CD4-positive, CD25-positive, alpha-beta regulatory T cell (primary cell): ENCODE results near the gene TIAM1. TPM values are rescaled to one million over a fixed set of nuclear protein-coding genes. Genes with fewer than 3 reads are reported as not detected.

Experiments
- ATAC-seq, 2 donors: fragments of 150-1000 bp; cut with Tn5 transposase; one replicate each; pipeline ENCODE4 v1.10.0; 2021; ENCODE audit warnings: low read depth in 2 of 2, moderate number of reproducible peaks in 2 of 2, moderate library complexity in 1 of 2
- DNase-seq, 3 donors: peaks; one replicate each; pipeline versions ENCODE4 v3.0.0 to v3.0.0-alpha.2; 2012 to 2022; ENCODE audit warnings: mixed read lengths in 1 of 3
- H3K27ac ChIP-seq: one replicate; pipeline ENCODE4 v1.7.0; 2013; ENCODE audit warnings: mild to moderate bottlenecking, low read length; ENCODE audit not compliant: insufficient read depth, poor library complexity, severe bottlenecking
- H3K27me3 ChIP-seq: one replicate; pipeline ENCODE4 v1.7.0; 2013; ENCODE audit warnings: low read length; ENCODE audit not compliant: control insufficient read depth, insufficient read depth
- H3K36me3 ChIP-seq: one replicate; pipeline ENCODE4 v1.7.0; 2013; ENCODE audit warnings: mild to moderate bottlenecking, low read length, moderate library complexity; ENCODE audit not compliant: control insufficient read depth, insufficient read depth
- H3K4me1 ChIP-seq: 2 replicates; pipeline ENCODE4 v1.7.0; 2013; ENCODE audit warnings: mild to moderate bottlenecking, low read length; ENCODE audit not compliant: insufficient read depth, control insufficient read depth, poor library complexity, severe bottlenecking
- H3K4me3 ChIP-seq: one replicate; pipeline ENCODE4 v1.7.0; 2013; ENCODE audit warnings: low read depth, mild to moderate bottlenecking, low read length, moderate library complexity
- H3K9me3 ChIP-seq, 2 experiments: 1 replicate in 1 of 2; 2 replicates in 1 of 2; pipeline ENCODE4 v1.7.0; 2013; ENCODE audit warnings: low read length in 2 of 2, mild to moderate bottlenecking in 1 of 2, moderate library complexity in 1 of 2; ENCODE audit not compliant: control insufficient read depth in 2 of 2
- H3K27ac Mint-ChIP-seq, 3 donors: one replicate each; pipeline ENCODE4 v1.8.0; 2020 to 2022; ENCODE audit warnings: mild to moderate bottlenecking in 3 of 3, mixed read lengths in 3 of 3, moderate library complexity in 2 of 3
- H3K27me3 Mint-ChIP-seq: one replicate; pipeline ENCODE4 v1.8.0; 2022; ENCODE audit warnings: mild to moderate bottlenecking, mixed read lengths
- H3K36me3 Mint-ChIP-seq: one replicate; pipeline ENCODE4 v1.8.0; 2020; ENCODE audit warnings: mixed read lengths
- H3K4me1 Mint-ChIP-seq, 4 donors: one replicate each; pipeline ENCODE4 v1.8.0; 2020 to 2022; ENCODE audit warnings: mixed read lengths in 4 of 4, mild to moderate bottlenecking in 1 of 4
- H3K4me3 Mint-ChIP-seq, 4 donors: one replicate each; pipeline ENCODE4 v1.8.0; 2020 to 2022; ENCODE audit warnings: mild to moderate bottlenecking in 4 of 4, mixed read lengths in 4 of 4, moderate library complexity in 3 of 4
- H3K9me3 Mint-ChIP-seq, 7 donors: one replicate each; pipeline ENCODE4 v1.8.0; 2020 to 2022; ENCODE audit warnings: mixed read lengths in 7 of 7, mild to moderate bottlenecking in 3 of 7, moderate library complexity in 2 of 7
- polyA plus RNA-seq, 4 donors: library from polyadenylated mRNA; unstranded; fragments of 300-500 nt; fragmentation: Illumina TruSeq; gene quantifications; one replicate each; pipeline ENCODE4 v1.2.3, GENCODE V29; 2021
- total RNA-seq: library from RNA; stranded (reverse); gene quantifications from one replicate; pipeline ENCODE4 v1.2.3, GENCODE V29; 2022

TIAM1 gene
- total and polyA plus RNA-seq, 5 donors from 2014 or later: 31.1 to 142 (median 35.2) TPM

GRCh38 chr21:31133243-31133830 is 210.7 kb downstream of the TIAM1 start:
- peak overlapping the region; percentile 67 for H3K27ac ChIP-seq
- no peaks in the 10 kb centered on the region for H3K9me3 ChIP-seq
- H3K4me1 ChIP-seq: peaks cover 38% of the 10 kb centered on the region
- peak overlapping the region; percentile 76 for H3K4me3 ChIP-seq
- Mint-ChIP-seq H3K27me3 (no peaks in the 10 kb centered on the region), H3K9me3 (no peaks in the 10 kb centered on the region), H3K4me3 (peak overlapping the region; percentile 79 to 89 (median 86)), H3K27ac (peak overlapping the region; percentile 95 to 97 (median 96)), H3K36me3 (peaks cover 65% of the 10 kb centered on the region), H3K4me1 (peaks cover 31 to 76% (median 56%) of the 10 kb centered on the region in 4 donors)
- no peak for DNase-seq
- peaks cover 75% of the 10 kb centered on the region for H3K36me3 ChIP-seq
- H3K27me3 ChIP-seq: no peaks in the 10 kb centered on the region
- ATAC-seq: peak; percentile 11 to 32

GRCh38 chr21:31132574-31133242 is 211.4 kb downstream of the TIAM1 start:
- DNase-seq (peak; percentile 51 to 94 (median 90)), ATAC-seq (peak; percentile 88 to 91)
- Mint-ChIP-seq H3K4me3 (peak overlapping the region; percentile 79 to 89 (median 86)), H3K27ac (peak overlapping the region; percentile 95 to 97 (median 96)), H3K27me3 (no peaks in the 10 kb centered on the region), H3K36me3 (peaks cover 69% of the 10 kb centered on the region), H3K4me1 (peaks cover 31 to 76% (median 57%) of the 10 kb centered on the region in 4 donors), H3K9me3 (no peaks in the 10 kb centered on the region)
- H3K27ac ChIP-seq: peak overlapping the region; percentile 67
- peaks cover 38% of the 10 kb centered on the region for H3K4me1 ChIP-seq
- H3K4me3 ChIP-seq: peak overlapping the region; percentile 76
- no peaks in the 10 kb centered on the region for H3K27me3 ChIP-seq
- H3K36me3 ChIP-seq: peaks cover 76% of the 10 kb centered on the region
- no peaks in the 10 kb centered on the region for H3K9me3 ChIP-seq

GRCh38 chr21:31130821-31131220 is 213.2 kb downstream of the TIAM1 start:
- H3K4me1 ChIP-seq: peaks cover 38% of the 10 kb centered on the region
- peaks cover 31 to 62% (median 51%) of the 10 kb centered on the region in 4 donors for H3K4me1 Mint-ChIP-seq
- H3K9me3 Mint-ChIP-seq: no peaks in the 10 kb centered on the region
- peaks cover 63% of the 10 kb centered on the region for H3K36me3 Mint-ChIP-seq
- no peak overlapping the region for H3K27ac ChIP-seq
- peak overlapping the region; percentile 78 to 96 (median 78) for H3K27ac Mint-ChIP-seq
- DNase-seq: no peak
- no peaks in the 10 kb centered on the region for H3K27me3 ChIP-seq
- H3K27me3 Mint-ChIP-seq: no peaks in the 10 kb centered on the region
- no peak overlapping the region for H3K4me3 ChIP-seq
- H3K9me3 ChIP-seq: no peaks in the 10 kb centered on the region
- peak overlapping the region in 2 of 4 donors; percentile 32 to 40 for H3K4me3 Mint-ChIP-seq
- H3K36me3 ChIP-seq: peaks cover 73% of the 10 kb centered on the region
- ATAC-seq: no peak

- H3K9me3 ChIP-seq: no peaks in the 10 kb centered on the region
- no peak for ATAC-seq
- peaks cover 17 to 43% (median 39%) of the 10 kb centered on the region in 4 donors for H3K4me1 Mint-ChIP-seq
- no peak for DNase-seq
- no peaks in the 10 kb centered on the region for H3K27me3 Mint-ChIP-seq
- no peak overlapping the region for H3K4me3 Mint-ChIP-seq
- H3K4me1 ChIP-seq: peaks cover 28% of the 10 kb centered on the region
- no peaks in the 10 kb centered on the region for H3K27me3 ChIP-seq
- H3K4me3 ChIP-seq: no peak overlapping the region
- H3K36me3 ChIP-seq: peaks cover 84% of the 10 kb centered on the region
- H3K9me3 Mint-ChIP-seq: no peaks in the 10 kb centered on the region
- no peak overlapping the region for H3K27ac Mint-ChIP-seq
- H3K27ac ChIP-seq: no peak overlapping the region
- H3K36me3 Mint-ChIP-seq: peaks cover 60% of the 10 kb centered on the region
Measured at GRCh38 chr21:31128234-31128633, 215.8 kb downstream of the TIAM1 start.

- Mint-ChIP-seq H3K9me3 (peaks cover 0 to 1% (median 0%) of the 10 kb centered on the region in 7 donors), H3K27ac (peak overlapping the region; percentile 32 to 73 (median 60)), H3K4me3 (no peak overlapping the region), H3K4me1 (peaks cover 4 to 16% (median 9%) of the 10 kb centered on the region in 4 donors), H3K36me3 (peaks cover 75% of the 10 kb centered on the region), H3K27me3 (no peaks in the 10 kb centered on the region)
- no peaks in the 10 kb centered on the region for H3K27me3 ChIP-seq
- H3K4me1 ChIP-seq: no peaks in the 10 kb centered on the region
- H3K9me3 ChIP-seq: no peaks in the 10 kb centered on the region
- ATAC-seq (no peak), DNase-seq (no peak)
- peaks cover 94% of the 10 kb centered on the region for H3K36me3 ChIP-seq
- H3K27ac ChIP-seq: no peak overlapping the region
- no peak overlapping the region for H3K4me3 ChIP-seq
Measured at GRCh38 chr21:31124010-31124409, 220.1 kb downstream of the TIAM1 start.

GRCh38 chr21:31119199-31119598 is 224.9 kb downstream of the TIAM1 start:
- no peak overlapping the region for H3K27ac ChIP-seq
- no peak for ATAC-seq
- H3K27ac Mint-ChIP-seq: peak overlapping the region in 2 of 3 donors; percentile 21 to 68

GRCh38 chr21:31117128-31117916 is 226.7 kb downstream of the TIAM1 start:
- Histone ChIP-seq H3K4me1 (peaks cover 7% of the 10 kb centered on the region), H3K27ac (no peak overlapping the region), H3K4me3 (no peak overlapping the region), H3K27me3 (no peaks in the 10 kb centered on the region), H3K9me3 (no peaks in the 10 kb centered on the region), H3K36me3 (peaks cover 46% of the 10 kb centered on the region)
- peaks cover 0 to 1% (median 0%) of the 10 kb centered on the region in 7 donors for H3K9me3 Mint-ChIP-seq
- H3K27me3 Mint-ChIP-seq: no peaks in the 10 kb centered on the region
- peak overlapping the region in 1 of 4 donors; percentile 74 for H3K4me3 Mint-ChIP-seq
- H3K36me3 Mint-ChIP-seq: peaks cover 40% of the 10 kb centered on the region
- H3K27ac Mint-ChIP-seq: peak overlapping the region in 1 of 3 donors; percentile 79
- ATAC-seq: peak; percentile 80
- H3K4me1 Mint-ChIP-seq: peaks cover 0 to 28% (median 16%) of the 10 kb centered on the region in 4 donors
- DNase-seq: peak in 1 of 3 donors; percentile 44

More at GRCh38 chr21:31119199-31119598, 224.9 kb downstream of the TIAM1 start:
- Histone ChIP-seq H3K4me1 (peaks cover 7% of the 10 kb centered on the region), H3K27me3 (no peaks in the 10 kb centered on the region), H3K4me3 (no peak overlapping the region), H3K9me3 (no peaks in the 10 kb centered on the region), H3K36me3 (peaks cover 65% of the 10 kb centered on the region)
- DNase-seq: no peak
- Mint-ChIP-seq H3K27me3 (no peaks in the 10 kb centered on the region), H3K9me3 (peaks cover 0 to 1% (median 0%) of the 10 kb centered on the region in 7 donors), H3K4me3 (no peak overlapping the region), H3K36me3 (peaks cover 55% of the 10 kb centered on the region), H3K4me1 (peaks cover 4 to 33% (median 17%) of the 10 kb centered on the region in 4 donors)
